ENCODE measurements around the gene P2RX1.

DNA sequence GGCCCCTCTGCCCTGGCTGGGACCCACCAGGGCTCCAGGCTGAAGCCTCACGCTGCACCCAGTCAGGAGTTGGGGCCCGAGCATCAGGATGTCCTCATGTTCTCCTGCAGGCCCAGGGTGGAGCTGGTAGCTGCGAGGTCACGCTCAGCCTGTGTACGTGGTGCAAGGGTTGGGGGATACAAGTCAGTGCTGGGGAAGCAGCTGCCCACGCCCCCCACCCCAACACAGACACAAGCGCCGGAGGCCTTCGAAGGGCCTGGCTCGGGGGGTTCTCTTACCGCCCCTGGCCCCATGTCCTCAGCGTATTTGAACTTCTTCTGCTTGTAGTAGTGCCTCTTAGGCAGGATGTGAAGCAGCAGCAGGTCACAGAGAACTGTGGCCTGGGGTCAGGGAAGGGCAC is 18.5 kb downstream of the P2RX1 start:
- no peak for TF ChIP-seq CTCF (IDR thresholded peaks at IDR 0.05)
- TF ChIP-seq POLR2A (IDR thresholded peaks at IDR 0.05): no peak
